Activated T-helper 1 cell treated with Interleukin-2 at 50 U/mL for 16 hours (primary cell): ENCODE data around the gene ALKBH3.

Experiments used
- DNase-seq: peaks from one replicate; pipeline ENCODE4 v3.0.0-alpha.2; 2020; ENCODE audit warnings: low read depth

The ALKBH3 gene

GRCh38 chr11:43894546-43894945 is 13.9 kb downstream of the ALKBH3 start:
- no peak for DNase-seq

GRCh38 chr11:43895601-43896000 is 15.0 kb downstream of the ALKBH3 start:
- no peak for DNase-seq

GRCh38 chr11:43898574-43898973 is 17.9 kb downstream of the ALKBH3 start:
- no peak for DNase-seq

- no peak for DNase-seq
Measured at GRCh38 chr11:43899094-43899493, 18.5 kb downstream of the ALKBH3 start.

DNA sequence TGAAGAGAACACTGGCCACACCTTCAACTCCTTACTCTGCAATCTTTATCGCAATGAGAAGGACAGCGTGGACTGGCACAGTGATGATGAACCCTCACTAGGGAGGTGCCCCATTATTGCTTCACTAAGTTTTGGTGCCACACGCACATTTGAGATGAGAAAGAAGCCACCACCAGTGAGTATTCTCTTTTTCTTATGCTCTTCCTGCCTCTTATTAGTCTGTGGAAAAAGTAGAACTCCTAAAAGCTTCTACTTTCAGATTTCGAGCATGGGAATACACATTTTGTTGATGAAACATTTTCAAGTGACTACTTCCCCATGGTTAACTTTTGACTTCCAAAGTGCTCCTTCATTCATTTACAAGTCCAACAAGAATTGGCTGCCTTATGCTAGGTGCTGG is 20.9 kb downstream of the ALKBH3 start:
- no peak for DNase-seq

- DNase-seq, result no peak
Measured at GRCh38 chr11:43903078-43903477, 22.4 kb downstream of the ALKBH3 start.

GRCh38 chr11:43903969-43904368 is 23.3 kb downstream of the ALKBH3 start:
- no peak for DNase-seq

DNA sequence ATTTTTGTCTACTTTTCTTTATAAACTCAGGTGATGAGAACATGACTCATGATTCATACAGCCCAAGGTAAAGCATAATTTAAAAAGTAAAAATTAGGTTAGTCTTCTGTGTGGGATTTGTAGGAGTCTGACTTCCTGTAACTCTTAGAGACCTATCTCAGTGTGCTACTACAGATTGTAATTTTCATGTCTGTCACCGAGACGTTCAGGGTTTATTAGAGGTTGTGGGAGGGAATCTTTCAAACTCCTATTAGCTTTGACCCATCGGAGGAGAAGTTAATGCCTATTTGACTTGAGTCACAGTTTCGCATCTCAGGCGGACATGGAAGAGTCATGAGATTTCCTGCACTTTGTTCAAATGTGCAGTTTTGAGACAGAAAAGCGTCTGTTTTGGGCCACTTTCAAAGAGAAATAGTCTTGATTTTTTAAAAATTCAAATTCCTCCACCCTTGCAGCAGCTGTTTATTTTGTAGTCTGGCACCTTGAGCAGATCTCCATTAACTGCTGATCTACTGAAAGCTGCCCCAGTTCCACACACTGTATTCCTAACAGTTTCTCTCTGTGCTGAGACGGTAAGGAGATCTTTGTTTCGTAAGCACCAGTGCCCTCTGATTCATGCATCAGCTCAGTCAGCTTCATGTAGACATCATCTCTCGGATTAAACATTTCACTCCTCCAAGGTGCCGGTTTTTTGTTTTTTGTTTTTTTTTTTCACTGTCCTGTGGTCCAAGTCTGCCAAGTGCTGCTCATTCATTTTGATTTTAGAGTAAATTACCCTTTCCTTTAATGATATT is 24.3 kb downstream of the ALKBH3 start:
- DNase-seq, result no peak

DNA sequence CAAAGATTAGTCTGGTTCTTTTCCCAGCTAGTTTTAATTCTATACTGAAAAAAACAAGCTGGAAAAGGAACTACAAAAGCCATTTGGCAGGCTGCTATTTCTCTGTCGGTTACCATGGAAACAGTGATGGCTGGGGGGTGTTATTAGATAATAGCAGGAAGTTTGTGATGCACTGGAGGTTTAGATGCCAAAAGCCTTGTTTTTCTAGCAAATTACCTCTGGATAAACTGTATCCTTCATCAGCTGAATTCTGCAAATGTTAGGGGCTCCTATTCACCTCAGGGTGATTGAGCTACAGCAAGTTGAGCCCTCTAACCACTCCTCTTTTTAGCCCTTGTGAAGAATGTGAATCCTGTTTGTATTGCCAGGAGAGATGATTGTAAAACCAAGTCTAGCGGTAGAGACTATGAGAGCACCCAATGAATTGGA is 25.2 kb downstream of the ALKBH3 start:
- no peak for DNase-seq

DNA sequence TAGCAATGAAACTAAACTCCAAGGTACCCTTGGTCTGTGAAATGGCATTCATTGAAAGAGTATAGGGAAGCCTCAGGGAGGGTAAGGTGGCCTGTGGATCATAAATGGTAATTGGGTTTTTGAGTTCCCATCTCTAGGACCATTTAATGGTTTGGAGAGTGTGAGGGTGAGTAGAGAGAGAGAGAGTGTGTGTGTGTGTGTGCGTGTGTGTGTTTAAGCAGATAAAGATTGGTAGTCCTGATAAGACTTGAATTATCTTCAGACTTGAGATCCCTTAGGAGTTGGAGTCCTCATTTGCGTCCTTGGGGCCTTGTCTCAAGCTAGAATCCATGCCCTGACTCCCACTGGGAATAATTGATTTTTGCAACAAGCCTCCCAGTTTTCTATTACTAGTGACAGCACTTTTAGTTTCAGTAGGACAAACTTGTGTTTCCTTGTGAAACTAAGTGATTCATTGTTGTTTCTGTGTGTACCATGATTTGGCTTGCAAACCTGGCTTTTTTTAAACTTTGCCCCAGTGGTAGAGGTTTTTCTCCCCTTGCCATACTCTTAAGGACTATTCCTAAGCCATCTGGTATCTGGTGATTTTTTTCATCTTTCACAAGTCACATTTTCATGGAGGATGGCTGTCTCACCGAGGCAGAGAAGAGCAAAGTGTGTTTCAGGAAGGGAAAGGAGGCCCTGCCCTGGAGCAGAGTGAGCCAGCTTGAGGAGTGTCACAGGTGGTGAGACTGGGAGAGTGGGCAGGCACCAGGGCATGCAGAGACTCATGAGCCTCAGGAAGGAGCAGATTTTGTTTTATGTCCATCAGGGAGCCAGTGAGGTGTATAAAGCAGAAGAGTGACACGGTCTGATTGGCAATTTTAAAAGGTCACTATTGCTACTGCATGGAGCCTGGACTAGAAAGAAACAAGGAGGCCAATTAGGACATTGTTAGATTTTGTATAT is 26.7 kb downstream of the ALKBH3 start:
- no peak for DNase-seq

- no peak for DNase-seq
Measured at GRCh38 chr11:43908191-43908590, 27.6 kb downstream of the ALKBH3 start.

DNA sequence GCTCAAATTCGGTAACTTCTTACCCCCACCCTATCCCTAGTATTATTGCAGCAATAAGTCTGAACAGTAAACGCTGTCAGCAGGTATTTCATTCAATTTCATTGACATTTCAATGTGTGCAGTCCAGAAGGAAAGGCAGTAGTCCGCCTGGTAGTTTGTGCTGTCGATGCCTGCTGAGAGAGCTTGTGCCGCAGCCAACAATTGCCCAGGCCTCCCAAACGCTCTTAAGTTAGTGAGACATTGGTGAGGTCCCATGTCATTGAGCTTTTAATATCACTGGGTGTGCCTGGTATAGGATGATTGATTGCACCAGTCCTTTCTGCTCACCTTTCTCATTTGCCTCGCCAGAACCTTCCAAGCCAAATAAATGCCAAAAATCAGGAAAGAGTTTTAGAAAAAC is 28.1 kb downstream of the ALKBH3 start:
- DNase-seq, result no peak

- no peak for DNase-seq
Measured at GRCh38 chr11:43913829-43914380, 33.3 kb downstream of the ALKBH3 start.

DNA sequence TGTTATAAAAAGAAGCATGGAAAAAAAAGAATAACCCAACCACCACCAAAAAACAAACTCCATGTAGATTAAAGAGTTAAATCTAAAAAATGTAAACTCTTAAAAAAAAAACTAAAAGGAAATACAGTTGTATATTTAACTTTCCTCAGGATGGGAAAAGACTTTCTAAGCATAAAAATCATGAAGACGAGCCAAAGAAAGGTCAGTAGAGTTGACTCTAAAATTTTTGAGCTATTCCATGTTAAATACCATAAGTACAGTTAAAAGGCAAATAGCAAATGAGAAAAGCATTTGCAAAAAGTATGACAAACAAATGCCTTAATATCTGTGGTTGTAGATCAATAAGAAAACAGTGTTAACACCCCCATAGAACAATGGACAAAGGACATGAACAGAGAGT is 33.8 kb downstream of the ALKBH3 start:
- no peak for DNase-seq

- no peak for DNase-seq
Measured at GRCh38 chr11:43916621-43917020, 36.0 kb downstream of the ALKBH3 start.

- no peak for DNase-seq
Measured at GRCh38 chr11:43917851-43918250, 37.2 kb downstream of the ALKBH3 start.

DNA sequence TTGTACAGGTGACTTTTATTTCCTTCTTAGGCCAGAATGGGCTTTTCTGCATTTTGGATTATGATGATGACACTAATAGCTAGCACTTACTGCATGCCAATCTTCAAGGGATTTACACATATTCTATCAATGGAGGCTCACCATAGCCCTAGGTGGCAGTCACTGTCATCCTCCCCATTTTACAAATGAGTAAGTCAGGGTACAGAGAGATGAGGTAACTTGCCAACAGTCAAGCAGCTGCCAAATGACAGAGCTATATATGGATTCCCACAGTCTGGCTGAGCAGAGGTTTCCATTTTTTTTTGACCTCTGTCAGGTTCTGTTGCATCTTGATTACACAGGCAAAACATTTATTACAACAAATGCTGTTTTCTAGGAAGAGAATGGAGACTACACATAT is 38.0 kb downstream of the ALKBH3 start:
- DNase-seq, result no peak

- DNase-seq, result no peak
Measured at GRCh38 chr11:43919852-43920597, 39.4 kb downstream of the ALKBH3 start.

- DNase-seq, result no peak
Measured at GRCh38 chr11:43920598-43921419, 40.2 kb downstream of the ALKBH3 start.

DNA sequence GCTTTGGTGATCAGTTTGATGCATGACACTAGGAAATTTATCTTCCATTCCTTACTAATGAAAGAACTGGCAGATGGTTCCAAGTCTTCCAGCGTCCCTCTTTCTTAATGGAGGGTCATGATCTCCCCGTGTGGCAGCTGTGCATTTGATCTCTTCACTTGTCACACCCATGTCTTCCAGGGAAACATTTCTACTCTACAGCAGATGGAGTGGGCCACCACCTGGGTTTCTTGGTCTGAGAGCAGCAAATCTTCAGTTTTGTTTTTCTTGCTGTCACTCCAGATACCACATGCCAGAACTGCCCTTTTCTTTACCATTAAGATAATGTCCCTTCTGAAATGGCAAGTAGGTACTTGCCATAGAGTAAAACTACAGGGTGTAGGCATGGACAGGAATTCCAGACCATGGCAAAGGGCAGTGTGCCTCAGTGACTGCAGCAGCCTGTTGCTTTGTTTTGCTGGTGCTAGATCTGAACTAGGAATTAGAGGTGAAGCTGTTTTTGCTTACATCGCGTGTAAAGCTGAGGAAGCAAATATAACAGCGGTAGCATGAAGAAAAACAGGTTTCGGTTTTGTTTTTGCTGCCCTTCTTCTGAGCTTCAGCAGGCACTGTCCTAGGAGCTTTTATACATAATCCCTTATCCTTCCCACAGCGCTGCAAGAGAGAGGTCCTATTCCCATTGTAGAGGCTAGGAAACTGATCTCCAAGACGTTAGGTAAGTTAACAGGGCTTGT is 41.1 kb downstream of the ALKBH3 start:
- DNase-seq, result no peak

DNA sequence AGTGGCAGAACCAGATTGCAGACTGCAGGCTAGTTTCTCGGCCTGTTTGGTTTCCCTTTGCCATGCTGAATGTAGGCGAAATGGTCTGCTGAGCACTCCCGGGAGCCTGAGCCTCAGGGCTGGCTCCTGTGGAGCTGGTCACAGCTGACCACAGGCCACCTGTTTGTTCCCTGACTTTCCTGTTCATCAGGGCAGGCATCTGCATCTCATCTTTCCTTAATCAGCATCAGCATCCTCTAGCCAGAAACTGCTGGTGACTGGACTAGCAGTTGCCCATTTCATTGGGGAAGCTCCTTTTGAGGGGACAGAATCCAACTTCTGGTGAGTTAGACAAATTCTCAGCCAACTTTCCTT is 41.6 kb downstream of the ALKBH3 start:
- DNase-seq, result no peak
